Breast epithelium (tissue), 3 donors: ENCODE results near the gene SERINC5.

Source experiments
- POLR2A ChIP-seq: fragments of 450-650 bp; IDR thresholded peaks from one replicate; pipeline ENCODE4 v1.6.1; 2016; ENCODE audit warnings: antibody characterized with exemption, mild to moderate bottlenecking, moderate library complexity
- POLR2AphosphoS5 ChIP-seq, 3 donors: sonication (generic); formaldehyde crosslinking; IDR thresholded peaks; one replicate each; pipeline ENCODE4 v1.6.1; 2017; ENCODE audit warnings: antibody characterized with exemption in 3 of 3
- TF ChIP-seq, protein P1 (sequence below), 3 donors: fragments of 450-650 bp; IDR thresholded peaks; one replicate each; pipeline ENCODE4 v1.5.1; 2016 to 2017; ENCODE audit warnings: antibody characterized with exemption in 3 of 3, mild to moderate bottlenecking in 3 of 3, moderate library complexity in 3 of 3

DNA sequence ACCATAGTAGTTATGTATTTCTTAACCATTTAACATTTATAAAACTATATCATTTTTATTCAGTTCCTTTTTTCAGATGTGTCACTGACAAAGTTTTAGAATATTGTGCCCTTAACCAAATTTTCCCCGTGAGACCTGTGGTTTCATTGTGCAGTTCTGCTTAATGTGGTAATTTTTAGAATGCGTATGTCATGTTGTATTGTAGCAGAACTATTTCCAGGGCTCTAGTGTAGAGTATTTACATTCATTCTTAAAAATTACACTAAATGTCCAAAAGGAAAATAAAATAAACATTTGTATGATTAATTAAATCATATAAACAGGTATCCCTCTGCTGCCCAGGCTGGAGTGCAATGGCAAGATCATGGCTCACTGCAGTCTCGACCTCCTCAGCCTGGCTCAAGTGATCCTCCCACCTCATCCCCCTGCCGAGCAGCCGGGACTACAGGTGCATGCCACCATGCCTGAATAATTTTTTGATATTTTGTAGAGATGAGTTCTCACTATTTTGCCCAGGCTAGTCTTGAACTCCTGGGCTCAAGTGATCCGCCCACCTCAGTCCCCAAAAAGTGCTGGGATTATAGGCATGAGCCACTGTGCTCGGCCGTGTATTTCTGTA is 15.4 kb downstream of the SERINC5 start:
- TF ChIP-seq, protein P1, sequence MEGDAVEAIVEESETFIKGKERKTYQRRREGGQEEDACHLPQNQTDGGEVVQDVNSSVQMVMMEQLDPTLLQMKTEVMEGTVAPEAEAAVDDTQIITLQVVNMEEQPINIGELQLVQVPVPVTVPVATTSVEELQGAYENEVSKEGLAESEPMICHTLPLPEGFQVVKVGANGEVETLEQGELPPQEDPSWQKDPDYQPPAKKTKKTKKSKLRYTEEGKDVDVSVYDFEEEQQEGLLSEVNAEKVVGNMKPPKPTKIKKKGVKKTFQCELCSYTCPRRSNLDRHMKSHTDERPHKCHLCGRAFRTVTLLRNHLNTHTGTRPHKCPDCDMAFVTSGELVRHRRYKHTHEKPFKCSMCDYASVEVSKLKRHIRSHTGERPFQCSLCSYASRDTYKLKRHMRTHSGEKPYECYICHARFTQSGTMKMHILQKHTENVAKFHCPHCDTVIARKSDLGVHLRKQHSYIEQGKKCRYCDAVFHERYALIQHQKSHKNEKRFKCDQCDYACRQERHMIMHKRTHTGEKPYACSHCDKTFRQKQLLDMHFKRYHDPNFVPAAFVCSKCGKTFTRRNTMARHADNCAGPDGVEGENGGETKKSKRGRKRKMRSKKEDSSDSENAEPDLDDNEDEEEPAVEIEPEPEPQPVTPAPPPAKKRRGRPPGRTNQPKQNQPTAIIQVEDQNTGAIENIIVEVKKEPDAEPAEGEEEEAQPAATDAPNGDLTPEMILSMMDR (IDR thresholded peaks at IDR 0.05) = no peak
- TF ChIP-seq POLR2A = no peak
- no peak for TF ChIP-seq POLR2AphosphoS5 (IDR thresholded peaks at IDR 0.05)
